Measurements from ENCODE around the gene BCOR.

GRCh38 chrX:40010550-40011321 is 87.0 kb downstream of the BCOR start:
- TF ChIP-seq UBTF (IDR thresholded peaks at IDR 0.05; ENCODE audit: borderline replicate concordance in 1 of 2, low read depth in 2 of 2, low read length in 2 of 2) (no peak), ZNF561 (CRISPR knock-in tag; conservative IDR thresholded peaks at IDR 0.05) (no peak), CTCF (IDR thresholded peaks at IDR 0.05 in 2 of 3, conservative IDR thresholded peaks at IDR 0.05 in 1 of 3; ENCODE audit: insufficient read depth in 2 of 3, low read depth in 1 of 3, low read length in 3 of 3) (no peak), HMG20B (CRISPR knock-in tag; IDR thresholded peaks at IDR 0.05) (no peak), TAL1 (IDR thresholded peaks at IDR 0.05) (no peak), ZNF175 (CRISPR knock-in tag; IDR thresholded peaks at IDR 0.05; ENCODE audit: low read depth) (no peak), POLR2A (conservative IDR thresholded peaks at IDR 0.05) (no peak), EZH2 (IDR thresholded peaks at IDR 0.05; ENCODE audit: borderline replicate concordance, low read depth, low read length) (no peak), ZBTB26 (CRISPR knock-in tag; IDR thresholded peaks at IDR 0.05) (no peak)
